H1 (cell line): ENCODE data around the gene SBF1. TPM values are rescaled to one million over a fixed set of nuclear protein-coding genes. Genes with fewer than 3 reads are reported as not detected.

Experiments used
- CTCF ChIA-PET: fragments of 300-600 bp; sonication (Branson Sonifier 250); formaldehyde crosslinking; loops from one replicate; lab custom pipeline; 2021; ENCODE audit not compliant: partially characterized antibody; lab: Charles Lee
- POLR2A ChIA-PET: fragments of 300-600 bp; sonication (Branson Sonifier 250); formaldehyde crosslinking; loops from one replicate; lab custom pipeline; 2021; ENCODE audit warnings: inconsistent platforms; ENCODE audit not compliant: partially characterized antibody; lab: Charles Lee
- DNase-seq, 2 experiments: peaks; one replicate each; pipeline versions ENCODE4 v3.0.0 to v3.0.0-alpha.2; 2010 to 2022; ENCODE audit warnings: low spot score in 2 of 2, low read depth in 1 of 2, mixed read lengths in 1 of 2
- FAIRE-seq: peaks from 2 replicates; lab custom pipeline; 2011; peaks lifted over from hg19 to GRCh38; lab: Jason Lieb, UNC
- H2AFZ ChIP-seq: 2 replicates; pipeline ENCODE4 v1.8.1; 2012; ENCODE audit warnings: low read length, inconsistent platforms
- H2AK5ac ChIP-seq: 2 replicates; pipeline ENCODE4 v1.6.1; 2013; ENCODE audit warnings: low read depth, low read length
- H2BK120ac ChIP-seq: replicated peaks from 2 replicates; pipeline ENCODE3; 2013; ENCODE audit warnings: low read depth, low read length, inconsistent platforms
- H2BK12ac ChIP-seq: 2 replicates; pipeline ENCODE4 v1.6.1; 2013; ENCODE audit warnings: low read depth, low read length
- H2BK15ac ChIP-seq: 2 replicates; pipeline ENCODE4 v1.6.1; 2013; ENCODE audit warnings: low read length
- H2BK20ac ChIP-seq: 2 replicates; pipeline ENCODE4 v1.6.1; 2013; ENCODE audit warnings: low read length
- H2BK5ac ChIP-seq: 2 replicates; pipeline ENCODE4 v1.6.1; 2013; ENCODE audit warnings: low read depth, low read length
- H3K14ac ChIP-seq: 2 replicates; pipeline ENCODE4 v1.6.1; 2013; ENCODE audit warnings: inconsistent platforms; ENCODE audit not compliant: insufficient read length
- H3K18ac ChIP-seq: 2 replicates; pipeline ENCODE4 v1.6.1; 2013; ENCODE audit warnings: low read length; ENCODE audit errors: extremely low read depth
- H3K23ac ChIP-seq: 2 replicates; pipeline ENCODE4 v1.6.1; 2013; ENCODE audit warnings: inconsistent platforms; ENCODE audit not compliant: insufficient read length
- H3K23me2 ChIP-seq: 2 replicates; pipeline ENCODE4 v1.6.1; 2013; ENCODE audit warnings: low read depth, low read length
- H3K27ac ChIP-seq: 2 replicates; pipeline ENCODE4 v1.6.1; 2011; ENCODE audit warnings: low read depth, low read length, inconsistent platforms
- H3K27me3 ChIP-seq, 4 experiments: replicated peaks in 1 of 4; 1 replicate in 1 of 4; 2 replicates in 3 of 4; pipeline versions ENCODE4 v1.6.1 to v1.8.1; 2011 to 2013; ENCODE audit warnings: low read length in 3 of 4, mild to moderate bottlenecking in 3 of 4, inconsistent platforms in 2 of 4, mixed read lengths in 2 of 4, moderate library complexity in 1 of 4; ENCODE audit not compliant: control insufficient read depth in 3 of 4, insufficient read depth in 3 of 4; ENCODE audit errors: extremely low read depth in 1 of 4
- H3K36me3 ChIP-seq, 4 experiments: 2 replicates each; pipeline versions ENCODE4 v1.6.1 to v1.8.1; 2011 to 2013; ENCODE audit warnings: mild to moderate bottlenecking in 4 of 4, low read length in 3 of 4, moderate library complexity in 2 of 4, control low read depth in 1 of 4, inconsistent platforms in 1 of 4; ENCODE audit not compliant: insufficient read depth in 4 of 4, control insufficient read depth in 2 of 4
- H3K4ac ChIP-seq: replicated peaks from 2 replicates; pipeline ENCODE3; 2013; ENCODE audit warnings: low read length, low read depth, mixed read lengths, inconsistent platforms; ENCODE audit not compliant: insufficient read length
- H3K4me1 ChIP-seq, 4 experiments: replicated peaks in 1 of 4; 1 replicate in 1 of 4; 2 replicates in 3 of 4; pipeline versions ENCODE4 v1.6.1 to v1.8.1; 2011 to 2013; ENCODE audit warnings: low read length in 3 of 4, inconsistent platforms in 2 of 4, mixed read lengths in 1 of 4; ENCODE audit not compliant: insufficient read depth in 4 of 4, control insufficient read depth in 3 of 4
- H3K4me2 ChIP-seq, 2 experiments: 2 replicates each; pipeline versions ENCODE4 v1.6.1 to v1.8.1; 2011 to 2013; ENCODE audit warnings: low read depth in 2 of 2, low read length in 2 of 2, control low read depth in 1 of 2, inconsistent platforms in 1 of 2, mild to moderate bottlenecking in 1 of 2; ENCODE audit not compliant: insufficient read depth in 1 of 2
- H3K4me3 ChIP-seq, 4 experiments: fragments of 200-600, 300-600 bp in 1 of 4; sonication (generic), shearing (Covaris generic), sonication (Bioruptor Twin) in 1 of 4; 2 replicates each; pipeline versions ENCODE4 v1.5.1 to v1.8.1; 2011 to 2016; ENCODE audit warnings: low read length in 4 of 4, low read depth in 3 of 4, control low read depth in 2 of 4, inconsistent platforms in 2 of 4, mild to moderate bottlenecking in 2 of 4, mixed read lengths in 1 of 4, moderate library complexity in 1 of 4; ENCODE audit not compliant: insufficient read depth in 2 of 4; ENCODE audit errors: extremely low read depth in 1 of 4
- H3K56ac ChIP-seq: replicated peaks from 2 replicates; pipeline ENCODE3; 2013; ENCODE audit warnings: low read depth, mild to moderate bottlenecking, mixed read lengths, low read length, inconsistent platforms; ENCODE audit not compliant: insufficient read length
- H3K79me1 ChIP-seq: 2 replicates; pipeline ENCODE4 v1.6.1; 2013; ENCODE audit warnings: low read depth, low read length, control low read depth
- H3K79me2 ChIP-seq, 2 experiments: 2 replicates each; pipeline versions ENCODE4 v1.6.1 to v1.8.1; 2012 to 2013; ENCODE audit warnings: low read length in 2 of 2, mild to moderate bottlenecking in 2 of 2, inconsistent platforms in 1 of 2; ENCODE audit not compliant: insufficient read depth in 2 of 2, control insufficient read depth in 1 of 2
- H3K9ac ChIP-seq, 4 experiments: replicated peaks in 1 of 4; 1 replicate in 1 of 4; 2 replicates in 3 of 4; pipeline versions ENCODE4 v1.6.1 to v1.8.1; 2011 to 2013; ENCODE audit warnings: low read depth in 3 of 4, low read length in 3 of 4, control low read depth in 2 of 4, mild to moderate bottlenecking in 2 of 4, moderate library complexity in 2 of 4, inconsistent platforms in 1 of 4; ENCODE audit errors: extremely low read depth in 1 of 4
- H3K9me3 ChIP-seq, 2 experiments: 2 replicates each; pipeline versions ENCODE4 v1.6.1 to v1.8.1; 2012 to 2013; ENCODE audit warnings: mild to moderate bottlenecking in 2 of 2, moderate library complexity in 2 of 2, control low read depth in 1 of 2, inconsistent platforms in 1 of 2, low read depth in 1 of 2, low read length in 1 of 2, mixed read lengths in 1 of 2; ENCODE audit not compliant: insufficient read depth in 2 of 2
- H4K20me1 ChIP-seq, 2 experiments: replicated peaks in 1 of 2; 2 replicates each; pipeline versions ENCODE3 to v1.8.1; 2011 to 2013; ENCODE audit warnings: inconsistent platforms in 2 of 2, low read length in 2 of 2, mild to moderate bottlenecking in 1 of 2; ENCODE audit not compliant: insufficient read depth in 2 of 2, control insufficient read depth in 1 of 2
- H4K5ac ChIP-seq: 2 replicates; pipeline ENCODE4 v1.6.1; 2013; ENCODE audit warnings: low read length, low read depth, mixed read lengths, inconsistent platforms; ENCODE audit not compliant: insufficient read length
- H4K8ac ChIP-seq: 2 replicates; pipeline ENCODE4 v1.8.0; 2013; ENCODE audit warnings: mild to moderate bottlenecking, moderate library complexity, low read length, inconsistent platforms; ENCODE audit not compliant: insufficient read depth; ENCODE audit errors: extremely low read depth
- H4K91ac ChIP-seq: replicated peaks from 2 replicates; pipeline ENCODE3; 2013; ENCODE audit warnings: low read length, mixed read lengths, inconsistent platforms; ENCODE audit not compliant: insufficient read length
- FOSL1 ChIP-seq: IDR thresholded peaks from 2 replicates; pipeline ENCODE4 v1.6.1; 2011; ENCODE audit warnings: mild to moderate bottlenecking, low read depth, low read length, moderate library complexity; ENCODE audit not compliant: insufficient read depth
- NANOG ChIP-seq: IDR thresholded peaks from 2 replicates; pipeline ENCODE4 v1.6.1; 2011; ENCODE audit warnings: low read length, low read depth, mild to moderate bottlenecking, inconsistent platforms; ENCODE audit not compliant: insufficient read depth, poor library complexity, severe bottlenecking
- SUZ12 ChIP-seq: fragments of 200-600 bp; sonication (generic); IDR thresholded peaks from 2 replicates; pipeline ENCODE4 v1.6.1; 2012; ENCODE audit warnings: mild to moderate bottlenecking, inconsistent platforms, low read length, moderate library complexity, mixed read lengths
- WGBS, 2 experiments: shearing (Covaris generic) in 1 of 2; methylation state at CpG; one replicate each; pipeline versions ENCODE4 v1.1.6 to v1.1.7; 2013 to 2015; ENCODE audit warnings: low lambda C conversion rate in 2 of 2, mixed read lengths in 2 of 2, inconsistent platforms in 1 of 2, low coverage in 1 of 2, missing lambda C conversion rate in 1 of 2; ENCODE audit not compliant: insufficient replicate concordance in 2 of 2, insufficient coverage in 1 of 2, insufficient read length in 1 of 2; ENCODE audit errors: extremely low coverage in 1 of 2, missing lambda C conversion rate in 1 of 2; 5-methylcytosine and 5-hydroxymethylcytosine counted together
- polyA plus RNA-seq, 7 experiments: library from polyadenylated mRNA; depleted of rRNA in 3 of 7; stranded (reverse) in 5 of 7; unstranded in 2 of 7; fragments of >200 nt in 5 of 7; fragments of 200-250 nt in 2 of 7; gene quantifications; 1 replicate in 5 of 7; 2 replicates in 1 of 7; 4 replicates in 1 of 7; pipeline versions ENCODE4 v1.2.1 to v1.2.3, GENCODE V29; 2011 to 2013; ENCODE audit warnings: missing spikeins in 2 of 7, mixed read lengths in 2 of 7
- total RNA-seq: library from RNA; stranded (reverse); fragmentation: NEBNext Ultra II Directional; extraction: Animal tissue kit (Norgen Biotek cat#: 25700); gene quantifications from 2 replicates; pipeline ENCODE4 v1.2.1, GENCODE V29; 2021
- TF ChIP-seq, protein P1 (sequence below): IDR thresholded peaks from 2 replicates; pipeline ENCODE4 v1.6.1; 2012; ENCODE audit warnings: inconsistent platforms

Gene SBF1
- total and polyA plus RNA-seq, 2 of the 8 experiments (the other 6 are each of a cell fraction or from before 2014, with no cell fraction given): 29.1 to 71.5 TPM

DNA sequence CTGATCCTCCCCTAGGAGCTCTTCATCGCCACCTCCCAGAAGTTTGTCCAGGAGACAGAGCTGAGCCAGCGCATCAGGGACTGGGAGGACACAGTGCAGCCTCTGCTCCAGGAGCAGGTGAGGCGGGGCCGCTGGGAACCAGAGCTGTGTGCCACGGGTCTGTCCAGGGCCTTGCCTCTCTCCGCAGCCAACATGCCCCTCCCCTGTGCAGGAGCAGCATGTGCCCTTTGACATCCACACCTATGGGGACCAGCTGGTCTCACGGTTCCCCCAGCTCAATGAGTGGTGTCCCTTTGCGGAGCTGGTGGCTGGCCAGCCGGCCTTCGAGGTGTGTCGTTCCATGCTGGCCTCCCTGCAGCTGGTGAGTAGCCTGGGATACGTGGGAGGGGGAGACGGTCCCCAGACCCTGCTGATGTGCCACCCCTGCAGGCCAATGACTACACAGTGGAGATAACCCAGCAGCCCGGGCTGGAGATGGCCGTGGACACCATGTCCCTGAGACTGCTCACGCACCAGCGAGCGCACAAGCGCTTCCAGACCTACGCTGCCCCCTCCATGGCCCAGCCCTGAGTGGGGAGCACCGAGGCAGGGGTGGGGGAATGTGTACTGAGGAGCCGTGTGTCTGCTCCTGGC is 48.1 kb upstream of the SBF1 start:
- peaks cover 1 to 13% (median 7%) of the 10 kb centered on the region in 4 experiments; a peak in 6 of 7 replicates for H3K27me3 ChIP-seq
- H3K18ac ChIP-seq: no peak overlapping the region
- no peak overlapping the region for H3K56ac ChIP-seq
- H2BK20ac ChIP-seq: no peak overlapping the region
- peaks cover 0 to 11% (median 6%) of the 10 kb centered on the region in 4 experiments; a peak in 5 of 7 replicates for H3K4me1 ChIP-seq
- no peak overlapping the region for H3K4me2 ChIP-seq
- H3K27ac ChIP-seq: no peak overlapping the region
- no peak for DNase-seq
- no peak overlapping the region for H2BK15ac ChIP-seq
- no peak overlapping the region for H2AFZ ChIP-seq
- no peak overlapping the region for H3K23ac ChIP-seq
- H3K4ac ChIP-seq: no peak overlapping the region
- peaks cover 5 to 16% of the 10 kb centered on the region in 2 experiments for H4K20me1 ChIP-seq
- no peak overlapping the region for H2AK5ac ChIP-seq
- H3K4me3 ChIP-seq: no peak overlapping the region
- no peak overlapping the region for H3K9ac ChIP-seq
- no peaks in the 10 kb centered on the region for H3K79me1 ChIP-seq
- 89% methylated on average over 20 of the region's 22 CpGs; no CpG with 5 or more reads in 1 of the 2 experiments for WGBS, 2 experiments
- no peaks in the 10 kb centered on the region for H3K9me3 ChIP-seq
- H3K36me3 ChIP-seq: peaks cover 4 to 25% (median 17%) of the 10 kb centered on the region in 4 experiments; a peak in 7 of 8 replicates
- H3K14ac ChIP-seq: no peak overlapping the region
- H2BK12ac ChIP-seq: no peak overlapping the region
- POLR2A ChIA-PET: interaction anchor here (1.7 kb wide), 1 partner anchor 14 kb away, joined by 9 read pairs; the partner anchor contains the start of genes LMF2 and NCAPH2
- no peak overlapping the region for H4K91ac ChIP-seq
- H2BK5ac ChIP-seq: no peak overlapping the region
- H3K79me2 ChIP-seq: no peaks in the 10 kb centered on the region
- H4K5ac ChIP-seq: no peak overlapping the region
- CTCF ChIA-PET: interaction anchor here (0.6 to 1.5 kb wide), 5 partner anchors 14 to 119 kb away, joined by 3 to 4 read pairs (median 3); no protein-coding TSS in a partner anchor
- peaks cover 17% of the 10 kb centered on the region; the same call in 1 of the 2 replicates for H3K23me2 ChIP-seq
- FAIRE-seq: no peak
- no peak overlapping the region for H4K8ac ChIP-seq
- H2BK120ac ChIP-seq: no peak overlapping the region
- TF ChIP-seq NANOG: no peak
- TF ChIP-seq FOSL1: no peak
- TF ChIP-seq, protein P1, sequence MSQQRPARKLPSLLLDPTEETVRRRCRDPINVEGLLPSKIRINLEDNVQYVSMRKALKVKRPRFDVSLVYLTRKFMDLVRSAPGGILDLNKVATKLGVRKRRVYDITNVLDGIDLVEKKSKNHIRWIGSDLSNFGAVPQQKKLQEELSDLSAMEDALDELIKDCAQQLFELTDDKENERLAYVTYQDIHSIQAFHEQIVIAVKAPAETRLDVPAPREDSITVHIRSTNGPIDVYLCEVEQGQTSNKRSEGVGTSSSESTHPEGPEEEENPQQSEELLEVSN: no peak
- no peak for TF ChIP-seq SUZ12
